GM18517 (cell line): ENCODE results near the gene ARHGAP1.

Experiments
- ATAC-seq: cut with Tn5 transposase; IDR thresholded peaks from one replicate; pipeline ENCODE4 v1.9.1; 2021; ENCODE audit warnings: mild to moderate bottlenecking, moderate library complexity; ENCODE audit not compliant: unreplicated experiment

The ARHGAP1 gene

GRCh38 chr11:46700241-46701077 lies at the start of gene ARHGAP1, which contains the start of gene ZNF408:
Gene ARHGAP1 (minus strand): TSS chr11:46700619. CDS start chr11:46696107, 4,512 bp downstream.
Gene ZNF408 (plus strand): TSS chr11:46701031. CDS start chr11:46701048, 17 bp downstream.
- ATAC-seq: peak; percentile 89

GRCh38 chr11:46747150-46747549 lies 46.7 kb upstream of the ARHGAP1 start:
- no peak for ATAC-seq

- no peak for ATAC-seq
Measured at GRCh38 chr11:46745995-46746394, 45.6 kb upstream of the ARHGAP1 start.

GRCh38 chr11:46745328-46745727 lies 44.9 kb upstream of the ARHGAP1 start:
- ATAC-seq: no peak

GRCh38 chr11:46743693-46744339 lies 43.4 kb upstream of the ARHGAP1 start:
- no peak for ATAC-seq

- ATAC-seq: no peak
Measured at GRCh38 chr11:46743043-46743442, 42.6 kb upstream of the ARHGAP1 start.

- no peak for ATAC-seq
Measured at GRCh38 chr11:46741600-46742484, 41.4 kb upstream of the ARHGAP1 start.

GRCh38 chr11:46738887-46739286 lies 38.5 kb upstream of the ARHGAP1 start:
- no peak for ATAC-seq

GRCh38 chr11:46737699-46738098 lies 37.3 kb upstream of the ARHGAP1 start:
- ATAC-seq: no peak

GRCh38 chr11:46736615-46737014 lies 36.2 kb upstream of the ARHGAP1 start:
- no peak for ATAC-seq

- no peak for ATAC-seq
Measured at GRCh38 chr11:46736146-46736545, 35.7 kb upstream of the ARHGAP1 start.

GRCh38 chr11:46733234-46733633 lies 32.8 kb upstream of the ARHGAP1 start:
- no peak for ATAC-seq

GRCh38 chr11:46731545-46731944 lies 31.1 kb upstream of the ARHGAP1 start:
- ATAC-seq: no peak

- no peak for ATAC-seq
Measured at GRCh38 chr11:46729110-46730027, 28.9 kb upstream of the ARHGAP1 start.

- no peak for ATAC-seq
Measured at GRCh38 chr11:46728659-46729040, 28.2 kb upstream of the ARHGAP1 start.

GRCh38 chr11:46727952-46728658 lies 27.7 kb upstream of the ARHGAP1 start:
- ATAC-seq: no peak

- ATAC-seq: no peak
Measured at GRCh38 chr11:46726206-46726862, 25.9 kb upstream of the ARHGAP1 start.

- ATAC-seq: no peak
Measured at GRCh38 chr11:46725338-46726205, 25.2 kb upstream of the ARHGAP1 start.
